Esophagus muscularis mucosa (tissue), 4 donors: ENCODE results near the gene TRAPPC5.

Source experiments
- EP300 ChIP-seq: sonication (generic); formaldehyde crosslinking; IDR thresholded peaks from one replicate; pipeline ENCODE4 v1.6.1; 2017; ENCODE audit warnings: antibody characterized with exemption
- POLR2A ChIP-seq: fragments of 450-650 bp; IDR thresholded peaks from one replicate; pipeline ENCODE4 v1.6.1; 2017; ENCODE audit warnings: antibody characterized with exemption, moderate library complexity, mild to moderate bottlenecking, low read depth
- POLR2AphosphoS5 ChIP-seq, 2 donors: sonication (generic); formaldehyde crosslinking; IDR thresholded peaks; one replicate each; pipeline ENCODE4 v1.6.1; 2017; ENCODE audit warnings: antibody characterized with exemption in 2 of 2
- TF ChIP-seq, protein P1 (sequence below), 3 experiments: fragments of 200-600 bp in 2 of 3; fragments of 450-650 bp in 1 of 3; sonication (generic) in 2 of 3; IDR thresholded peaks; one replicate each; pipeline ENCODE4 v1.5.1; 2017 to 2019; ENCODE audit warnings: antibody characterized with exemption in 3 of 3, mild to moderate bottlenecking in 2 of 3, moderate library complexity in 1 of 3

DNA sequence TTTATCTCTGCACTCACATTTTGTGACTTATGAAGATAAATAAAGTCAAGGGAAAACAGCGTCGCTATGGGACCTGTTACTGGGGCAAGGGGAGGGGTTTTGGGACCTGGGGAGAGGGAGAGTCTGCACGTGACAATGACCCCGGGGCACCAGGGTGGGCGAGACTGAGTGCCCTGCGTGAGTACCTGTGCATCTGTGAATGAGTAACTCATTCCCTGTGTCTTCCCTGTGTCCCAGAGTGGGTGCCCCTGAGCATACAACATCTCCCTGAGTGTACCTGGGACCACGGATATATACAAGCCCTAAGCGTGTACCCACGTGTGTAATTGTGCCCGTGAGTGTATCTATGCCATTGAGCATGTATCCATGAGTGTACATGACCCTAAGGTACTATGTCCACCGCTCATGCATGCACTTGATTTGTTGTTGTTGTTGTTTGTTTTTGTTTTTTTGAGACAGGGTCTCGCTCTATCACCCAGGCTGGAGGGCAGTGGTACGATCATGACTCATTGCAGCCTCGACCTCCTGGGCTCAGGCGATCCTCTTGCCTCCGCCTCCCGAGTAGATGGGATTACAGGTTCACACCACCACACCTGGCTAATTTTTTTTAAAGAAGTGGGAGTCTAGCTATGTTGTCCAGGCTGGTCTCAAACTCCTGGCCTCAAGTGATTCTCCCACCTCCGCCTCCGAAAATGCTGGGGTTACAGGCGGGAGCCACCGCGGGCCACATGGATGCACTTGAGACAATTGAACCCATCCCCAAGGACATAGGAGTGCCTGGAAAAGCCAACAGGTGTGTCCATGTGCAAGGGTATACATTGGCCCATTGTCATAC lies 645 bp upstream of the TRAPPC5 start:
- TF ChIP-seq, protein P1, sequence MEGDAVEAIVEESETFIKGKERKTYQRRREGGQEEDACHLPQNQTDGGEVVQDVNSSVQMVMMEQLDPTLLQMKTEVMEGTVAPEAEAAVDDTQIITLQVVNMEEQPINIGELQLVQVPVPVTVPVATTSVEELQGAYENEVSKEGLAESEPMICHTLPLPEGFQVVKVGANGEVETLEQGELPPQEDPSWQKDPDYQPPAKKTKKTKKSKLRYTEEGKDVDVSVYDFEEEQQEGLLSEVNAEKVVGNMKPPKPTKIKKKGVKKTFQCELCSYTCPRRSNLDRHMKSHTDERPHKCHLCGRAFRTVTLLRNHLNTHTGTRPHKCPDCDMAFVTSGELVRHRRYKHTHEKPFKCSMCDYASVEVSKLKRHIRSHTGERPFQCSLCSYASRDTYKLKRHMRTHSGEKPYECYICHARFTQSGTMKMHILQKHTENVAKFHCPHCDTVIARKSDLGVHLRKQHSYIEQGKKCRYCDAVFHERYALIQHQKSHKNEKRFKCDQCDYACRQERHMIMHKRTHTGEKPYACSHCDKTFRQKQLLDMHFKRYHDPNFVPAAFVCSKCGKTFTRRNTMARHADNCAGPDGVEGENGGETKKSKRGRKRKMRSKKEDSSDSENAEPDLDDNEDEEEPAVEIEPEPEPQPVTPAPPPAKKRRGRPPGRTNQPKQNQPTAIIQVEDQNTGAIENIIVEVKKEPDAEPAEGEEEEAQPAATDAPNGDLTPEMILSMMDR (IDR thresholded peaks at IDR 0.05): no peak
- TF ChIP-seq POLR2AphosphoS5 (IDR thresholded peaks at IDR 0.05) (no peak), POLR2A (no peak), EP300 (no peak)
